GM19438 (cell line): ENCODE data around the gene CAMSAP2.

Experiments used
- ATAC-seq: cut with Tn5 transposase; IDR thresholded peaks from one replicate; pipeline ENCODE4 v1.9.1; 2021; ENCODE audit warnings: low read depth; ENCODE audit not compliant: unreplicated experiment

Gene CAMSAP2

GRCh38 chr1:200873671-200874397 is 135.1 kb downstream of the CAMSAP2 start:
- no peak for ATAC-seq

- ATAC-seq: no peak
These were observed 136.0 kb downstream of the CAMSAP2 start for GRCh38 chr1:200874694-200875093.

- ATAC-seq: no peak
These were observed 136.7 kb downstream of the CAMSAP2 start for GRCh38 chr1:200875416-200875815.

- ATAC-seq: no peak
These were observed 138.3 kb downstream of the CAMSAP2 start for GRCh38 chr1:200877010-200877409.

- ATAC-seq: no peak
These were observed 139.3 kb downstream of the CAMSAP2 start for GRCh38 chr1:200877839-200878551.

GRCh38 chr1:200880212-200880611 is 141.5 kb downstream of the CAMSAP2 start:
- ATAC-seq: no peak

- ATAC-seq: no peak
These were observed 144.4 kb downstream of the CAMSAP2 start for GRCh38 chr1:200883118-200883517.

- no peak for ATAC-seq
These were observed 147.1 kb downstream of the CAMSAP2 start for GRCh38 chr1:200885623-200886402.

GRCh38 chr1:200886594-200886993 is 147.9 kb downstream of the CAMSAP2 start:
- no peak for ATAC-seq

- no peak for ATAC-seq
These were observed 148.3 kb downstream of the CAMSAP2 start for GRCh38 chr1:200887036-200887435.

- no peak for ATAC-seq
These were observed 149.2 kb downstream of the CAMSAP2 start for GRCh38 chr1:200887772-200888348.

GRCh38 chr1:200888349-200888838 is 149.7 kb downstream of the CAMSAP2 start:
- peak; percentile 88 for ATAC-seq

GRCh38 chr1:200889571-200889970 is 150.9 kb downstream of the CAMSAP2 start:
- no peak for ATAC-seq

GRCh38 chr1:200890027-200890426 is 151.3 kb downstream of the CAMSAP2 start:
- no peak for ATAC-seq

- ATAC-seq: peak; percentile 21
These were observed 152.4 kb downstream of the CAMSAP2 start for GRCh38 chr1:200890818-200891773.

- ATAC-seq: no peak
These were observed 153.1 kb downstream of the CAMSAP2 start for GRCh38 chr1:200891774-200892157.

GRCh38 chr1:200892546-200892945 is 153.9 kb downstream of the CAMSAP2 start:
- no peak for ATAC-seq

- no peak for ATAC-seq
These were observed 154.3 kb downstream of the CAMSAP2 start for GRCh38 chr1:200892958-200893357.

- ATAC-seq: no peak
These were observed 154.8 kb downstream of the CAMSAP2 start for GRCh38 chr1:200893411-200893901.
